Fibroblast of skin of scalp (primary cell): ENCODE results near the gene ELOA2. TPM values are rescaled to one million over a fixed set of nuclear protein-coding genes. Genes with fewer than 3 reads are reported as not detected.
A peak's percentile ranks its signal among the peaks of the same experiment; 100 is the strongest.
"Not testable (repeated sequence)": the region's sequence is repeated elsewhere in the genome, so short reads cannot be mapped to it uniquely, and the experiment has no call there.

Experiments used
- DNase-seq: peaks from one replicate; pipeline ENCODE4 v3.0.0-alpha.2; 2013
- polyA plus RNA-seq, 2 experiments: library from polyadenylated mRNA; unstranded; fragments of 120-200 nt; gene quantifications; one replicate each; pipeline ENCODE4 v1.2.1, GENCODE V29; 2013; ENCODE audit not compliant: insufficient read length in 2 of 2

ELOA2 gene, protein sequence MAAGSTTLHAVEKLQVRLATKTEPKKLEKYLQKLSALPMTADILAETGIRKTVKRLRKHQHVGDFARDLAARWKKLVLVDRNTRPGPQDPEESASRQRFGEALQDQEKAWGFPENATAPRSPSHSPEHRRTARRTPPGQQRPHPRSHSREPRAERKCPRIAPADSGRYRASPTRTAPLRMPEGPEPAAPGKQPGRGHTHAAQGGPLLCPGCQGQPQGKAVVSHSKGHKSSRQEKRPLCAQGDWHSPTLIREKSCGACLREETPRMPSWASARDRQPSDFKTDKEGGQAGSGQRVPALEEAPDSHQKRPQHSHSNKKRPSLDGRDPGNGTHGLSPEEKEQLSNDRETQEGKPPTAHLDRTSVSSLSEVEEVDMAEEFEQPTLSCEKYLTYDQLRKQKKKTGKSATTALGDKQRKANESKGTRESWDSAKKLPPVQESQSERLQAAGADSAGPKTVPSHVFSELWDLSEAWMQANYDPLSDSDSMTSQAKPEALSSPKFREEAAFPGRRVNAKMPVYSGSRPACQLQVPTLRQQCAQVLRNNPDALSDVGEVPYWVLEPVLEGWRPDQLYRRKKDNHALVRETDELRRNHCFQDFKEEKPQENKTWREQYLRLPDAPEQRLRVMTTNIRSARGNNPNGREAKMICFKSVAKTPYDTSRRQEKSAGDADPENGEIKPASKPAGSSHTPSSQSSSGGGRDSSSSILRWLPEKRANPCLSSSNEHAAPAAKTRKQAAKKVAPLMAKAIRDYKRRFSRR
- polyA plus RNA-seq (2013, experiment 1 of 2; ENCODE audit: insufficient read length): not detected
- polyA plus RNA-seq (2013, experiment 2 of 2; ENCODE audit: insufficient read length): not detected

DNA sequence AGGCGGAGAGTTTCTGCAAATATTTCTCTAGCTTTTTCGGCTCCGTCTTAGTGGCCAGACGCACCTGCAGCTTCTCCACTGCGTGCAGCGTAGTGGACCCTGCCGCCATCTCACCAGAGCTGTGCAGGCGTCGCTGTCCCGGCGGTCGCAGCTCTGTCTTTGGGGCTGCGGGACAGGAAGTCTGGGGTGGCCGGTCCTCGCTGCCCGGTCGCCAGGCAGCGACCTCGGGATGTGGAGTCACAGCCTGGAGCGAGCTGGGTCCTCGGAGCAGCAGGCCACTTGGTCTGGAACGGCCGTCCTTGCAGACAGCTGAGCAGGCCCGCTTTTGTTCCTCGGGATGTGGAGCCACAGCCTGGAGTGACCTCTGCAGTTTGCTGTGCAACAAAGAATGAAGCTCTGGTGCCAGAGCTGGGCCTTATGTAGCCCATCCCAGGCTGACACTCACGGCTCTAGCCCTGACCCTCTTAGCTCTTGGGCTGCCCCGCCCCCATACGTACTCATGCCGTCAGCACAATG lies at the start of gene ELOA2:
Gene ELOA2 (minus strand): TSS at position 466 of the 516 bp plus-strand sequence. CDS start 357 bp downstream, at position 109.
- DNase-seq: no peak

DNA sequence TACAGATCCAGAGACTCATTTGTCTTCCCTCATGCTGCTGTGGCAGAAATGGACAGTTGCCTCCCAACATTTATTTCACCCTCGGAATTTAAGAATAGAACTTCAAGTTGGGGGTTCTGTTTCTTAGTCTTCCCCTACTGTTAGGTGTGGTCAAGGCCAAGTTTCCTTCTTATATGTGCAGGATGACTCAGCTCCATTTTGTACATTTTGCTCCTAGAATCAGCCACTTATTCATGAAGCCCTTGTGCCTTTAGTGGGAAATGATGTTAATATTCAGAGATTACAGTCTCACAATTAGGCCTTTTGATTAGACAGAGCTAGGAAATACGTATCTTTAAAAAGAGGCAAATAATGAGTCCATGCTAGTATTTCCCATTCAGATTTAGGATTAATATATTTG lies 46.2 kb upstream of the ELOA2 start:
- DNase-seq: no peak

DNA sequence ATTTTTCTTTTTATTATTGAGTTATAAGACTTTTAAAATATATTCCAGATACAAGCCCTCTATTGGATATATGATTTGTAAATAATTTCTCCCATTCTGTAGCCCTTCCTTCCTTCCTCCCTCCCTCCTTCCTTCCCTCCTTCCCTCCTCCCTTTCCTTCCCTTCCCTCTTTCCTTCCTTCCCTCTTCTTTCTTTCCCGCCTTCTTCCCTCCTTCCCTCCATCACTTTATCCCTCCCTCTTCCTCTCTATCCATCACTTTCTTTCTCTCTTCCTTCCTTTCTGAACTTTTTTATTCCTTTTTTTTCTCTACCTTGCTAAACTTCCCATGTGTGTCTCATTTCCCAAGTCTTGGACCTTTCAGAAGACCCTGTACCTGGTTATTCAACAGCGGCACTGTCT lies 45.5 kb upstream of the ELOA2 start:
- DNase-seq: no peak

DNA sequence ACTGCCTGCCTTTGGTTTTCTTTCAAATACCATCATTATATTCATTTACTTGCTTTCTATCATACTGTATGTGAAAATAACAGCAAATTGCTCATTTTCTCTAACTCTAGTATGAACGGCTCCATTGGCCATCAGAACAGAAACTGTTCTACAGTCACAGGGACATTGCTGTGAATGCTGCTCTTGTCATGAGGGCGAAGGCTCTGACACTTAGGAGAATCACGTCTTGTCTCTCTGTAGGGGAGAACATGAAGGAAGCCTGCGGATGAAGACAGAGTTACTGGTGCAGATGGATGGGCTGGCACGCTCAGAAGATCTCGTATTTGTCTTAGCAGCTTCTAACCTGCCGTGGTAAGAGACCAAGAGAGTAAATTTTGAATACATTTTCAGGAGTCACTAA lies 41.7 kb upstream of the ELOA2 start:
- DNase-seq: no peak

DNA sequence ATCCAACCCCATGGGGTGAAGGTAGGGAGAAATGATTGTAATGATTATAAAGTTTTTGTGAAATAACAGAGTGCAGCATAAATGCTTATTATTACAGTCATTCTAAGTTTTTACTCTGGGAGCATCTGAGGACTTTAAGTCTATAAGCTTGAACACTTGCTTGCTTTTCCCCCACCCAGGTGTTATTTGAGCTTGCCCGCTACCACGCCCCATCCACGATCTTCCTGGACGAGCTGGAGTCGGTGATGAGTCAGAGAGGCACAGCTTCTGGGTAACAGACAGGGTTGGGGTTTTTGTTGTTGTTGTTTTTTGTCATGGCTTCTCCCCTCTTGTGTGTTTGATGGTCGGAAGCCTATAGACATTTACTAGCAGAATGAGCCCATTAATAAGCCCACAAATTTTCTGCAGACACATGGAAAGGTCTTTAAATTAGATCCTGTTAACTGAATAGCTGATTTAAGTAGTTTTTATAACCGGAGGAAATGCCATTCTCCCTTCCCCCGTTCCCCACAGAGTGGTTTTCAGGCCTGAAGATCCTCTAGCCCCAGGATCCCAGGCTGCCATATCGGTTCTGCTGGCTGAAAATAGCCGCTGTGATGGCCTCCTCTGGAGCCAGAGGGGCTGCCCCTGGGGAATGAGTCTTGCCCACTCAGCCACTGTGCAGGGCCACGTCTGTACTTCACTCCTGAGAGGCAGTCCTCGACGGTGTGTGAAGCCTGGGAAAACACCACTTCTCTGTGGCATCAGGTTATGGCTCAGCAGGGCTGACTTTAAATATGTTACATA lies 39.9 kb upstream of the ELOA2 start:
- DNase-seq: peak; percentile 3

DNA sequence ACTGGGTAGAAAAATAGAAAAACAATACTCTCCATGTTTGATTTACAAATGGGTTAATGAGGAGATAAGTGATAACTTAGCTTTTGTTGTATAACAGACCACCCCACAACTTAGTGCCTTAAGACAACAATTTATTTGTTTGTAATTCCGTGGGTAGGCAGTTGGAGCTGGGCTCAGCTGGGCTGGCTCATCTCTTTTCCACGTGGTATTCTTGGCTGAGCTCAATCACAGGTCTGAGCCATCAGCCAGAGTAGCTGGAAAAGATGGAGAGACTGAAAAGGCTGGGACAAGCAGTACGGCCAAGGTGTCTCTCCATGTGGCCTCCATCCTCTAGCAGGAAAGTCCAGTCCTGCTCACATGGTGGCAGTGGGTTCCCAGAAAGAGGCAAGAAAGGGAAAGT lies 32.2 kb upstream of the ELOA2 start:
- DNase-seq: no peak

DNA sequence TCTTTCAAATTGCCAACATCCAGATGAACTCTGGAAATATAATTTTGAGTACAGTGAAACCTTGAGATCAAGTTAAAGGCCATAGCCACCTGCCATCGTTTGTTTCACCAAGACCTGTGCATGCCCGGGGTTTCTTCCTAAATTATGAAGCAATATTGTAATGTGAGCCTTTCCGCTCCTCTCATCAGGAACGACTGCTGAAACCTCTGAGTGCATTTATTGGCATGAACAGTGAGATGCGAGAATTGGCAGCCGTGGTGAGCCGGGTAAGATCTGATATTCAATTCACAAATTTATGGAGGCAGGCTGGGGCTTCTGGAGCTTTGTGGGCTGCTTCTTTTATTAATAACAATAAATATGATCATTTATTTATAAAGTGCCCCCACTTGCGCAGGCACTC lies 27.7 kb upstream of the ELOA2 start:
- DNase-seq: no peak

DNA sequence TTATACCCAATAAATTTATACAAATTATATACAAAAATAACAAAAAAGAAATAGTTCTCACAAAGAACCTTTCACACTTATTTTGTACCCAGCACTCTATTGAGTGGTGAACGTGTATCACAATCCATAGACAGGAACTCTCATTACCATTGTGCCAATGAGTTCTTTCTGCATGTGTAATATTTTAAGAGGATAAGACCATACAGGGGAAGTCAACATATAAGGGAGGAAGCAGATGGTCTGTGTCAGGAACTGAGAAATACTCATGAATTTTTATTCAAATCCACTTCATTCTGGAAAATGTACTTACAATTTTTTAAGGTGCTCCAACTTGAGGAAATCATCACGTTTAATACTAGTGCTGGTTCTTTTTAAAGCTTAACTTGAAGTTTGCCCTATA lies 27.1 kb upstream of the ELOA2 start:
- DNase-seq: no peak

DNA sequence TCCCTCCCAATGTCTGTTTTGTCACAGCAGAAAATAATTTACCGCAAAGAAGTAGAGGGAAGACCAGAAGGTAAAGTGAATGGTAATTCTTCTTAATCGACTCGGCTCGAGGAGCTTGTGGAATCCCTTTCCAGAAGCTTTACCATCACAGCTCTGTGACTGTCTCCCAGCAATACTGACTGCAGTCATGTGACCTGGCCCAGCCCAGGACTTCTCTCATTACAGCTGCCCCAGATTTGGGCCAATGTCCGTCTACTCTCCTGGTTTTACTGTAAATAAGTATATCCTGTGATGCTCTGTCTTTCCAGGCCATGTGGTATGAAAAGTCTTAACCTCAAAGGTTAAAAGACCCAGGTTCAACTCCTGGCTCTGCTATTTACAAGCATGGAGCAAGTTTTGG lies 18.9 kb upstream of the ELOA2 start:
- no peak for DNase-seq

DNA sequence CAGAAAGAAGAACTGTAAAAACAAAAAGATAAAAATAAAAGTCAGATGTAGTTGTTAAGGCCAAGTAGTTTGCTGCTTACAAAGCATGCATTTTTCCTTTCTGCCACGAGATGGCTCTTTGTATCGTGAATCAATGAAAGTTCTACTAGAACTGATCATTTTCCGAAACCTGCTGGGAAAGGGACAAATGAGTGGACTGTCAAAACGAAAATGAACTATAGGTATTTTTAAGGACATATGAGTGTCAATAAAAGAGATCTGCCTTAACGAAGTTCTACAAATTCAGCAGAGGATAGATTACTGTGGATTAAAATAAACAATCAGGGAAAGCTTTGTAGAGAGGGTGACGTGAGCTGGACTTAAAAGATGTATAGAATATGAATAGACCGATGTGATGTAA lies 15.0 kb upstream of the ELOA2 start:
- DNase-seq: peak; percentile 45

DNA sequence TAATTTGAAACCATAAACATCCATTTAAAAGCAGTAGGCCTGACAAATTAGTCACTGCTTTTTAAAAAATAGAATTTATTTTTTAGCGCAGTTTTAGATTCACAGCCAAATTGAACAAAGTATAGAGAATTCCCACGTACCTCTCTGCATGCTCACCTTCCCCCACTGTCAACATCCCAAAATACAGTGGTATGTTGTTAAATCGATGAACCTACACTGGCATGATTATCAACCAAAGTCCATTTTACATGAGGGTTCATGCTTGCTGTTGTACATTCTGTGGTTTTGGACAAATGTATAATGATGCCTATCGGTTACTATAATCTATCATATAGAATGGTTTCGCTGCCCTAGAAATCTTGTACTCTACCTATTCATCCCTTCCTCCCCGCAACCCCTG lies 5.6 kb upstream of the ELOA2 start:
- DNase-seq: no peak

DNA sequence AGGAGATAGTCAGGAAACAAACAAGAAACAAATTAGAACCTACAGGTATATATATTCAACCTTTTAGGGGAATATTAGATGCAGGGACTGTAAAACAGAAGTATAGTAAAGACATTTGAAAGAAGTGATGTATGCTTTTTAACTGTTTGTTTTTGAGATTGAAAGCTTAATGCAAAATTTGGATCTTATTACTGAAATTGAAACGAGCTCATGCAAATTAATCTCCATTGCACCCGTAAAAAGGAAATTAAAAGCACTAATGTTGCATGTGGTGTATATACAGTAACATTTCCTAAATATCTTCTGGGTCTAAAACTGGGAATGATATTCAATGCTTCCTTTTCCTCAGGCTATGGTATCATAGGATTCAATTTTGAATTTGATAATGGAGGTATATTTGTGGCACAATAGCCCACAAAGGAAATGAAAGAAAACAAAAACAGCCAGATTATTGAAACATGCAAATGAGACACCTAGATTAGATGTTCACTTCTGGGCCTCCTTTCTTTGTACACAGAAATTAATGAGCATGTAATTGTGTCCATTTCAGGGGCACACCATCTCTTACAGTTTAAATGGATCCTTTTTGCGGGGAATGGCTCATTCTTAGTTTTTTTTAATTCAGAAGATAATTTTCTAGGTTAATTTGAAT lies 1.6 kb upstream of the ELOA2 start:
- no peak for DNase-seq

DNA sequence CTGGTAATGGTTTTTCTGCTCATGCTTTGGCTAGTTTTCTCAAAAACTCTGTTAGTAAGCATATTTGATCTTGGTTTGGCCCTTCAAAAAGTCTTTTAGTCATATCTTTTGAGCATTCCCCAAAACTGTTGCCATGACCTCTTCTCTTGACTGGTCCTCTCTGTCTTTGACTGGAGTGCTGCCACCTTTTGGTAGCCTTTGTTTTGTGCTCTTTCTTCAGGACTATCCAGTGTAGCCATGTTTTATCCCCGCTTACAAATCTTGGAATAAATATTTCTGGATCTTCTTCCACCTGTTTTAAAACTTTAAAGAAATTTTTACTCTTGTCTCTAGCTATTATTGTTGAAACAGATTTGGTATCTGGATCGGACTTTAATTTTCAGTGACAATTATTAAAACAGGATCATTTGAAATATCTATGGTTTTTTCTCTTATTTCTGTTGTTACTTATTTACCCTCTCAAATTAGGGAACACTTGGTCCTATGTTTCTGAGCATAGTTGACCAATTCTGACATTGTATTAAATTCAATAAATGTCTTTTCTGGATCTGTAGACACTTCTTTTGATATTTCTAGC lies 965 bp upstream of the ELOA2 start:
- peak; percentile 1 for DNase-seq

DNA sequence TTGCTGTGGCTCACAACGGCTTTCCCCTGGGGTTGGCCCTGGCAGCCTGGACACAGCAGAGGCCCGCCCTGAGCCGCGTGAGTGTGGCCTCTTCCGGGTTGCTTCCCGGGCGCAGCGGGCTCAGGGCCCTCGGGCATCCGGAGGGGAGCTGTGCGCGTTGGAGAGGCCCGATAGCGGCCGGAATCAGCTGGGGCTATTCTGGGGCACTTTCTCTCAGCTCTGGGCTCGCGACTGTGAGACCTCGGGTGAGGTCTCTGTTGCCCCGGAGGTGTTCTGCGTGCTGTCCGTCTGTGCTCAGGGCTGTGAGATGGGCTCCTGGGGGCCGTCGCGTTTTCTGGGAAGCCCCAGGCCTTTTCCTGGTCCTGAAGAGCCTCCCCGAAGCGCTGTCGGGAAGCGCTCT lies 830 bp downstream of the ELOA2 start:
- not testable (repeated sequence) for DNase-seq

DNA sequence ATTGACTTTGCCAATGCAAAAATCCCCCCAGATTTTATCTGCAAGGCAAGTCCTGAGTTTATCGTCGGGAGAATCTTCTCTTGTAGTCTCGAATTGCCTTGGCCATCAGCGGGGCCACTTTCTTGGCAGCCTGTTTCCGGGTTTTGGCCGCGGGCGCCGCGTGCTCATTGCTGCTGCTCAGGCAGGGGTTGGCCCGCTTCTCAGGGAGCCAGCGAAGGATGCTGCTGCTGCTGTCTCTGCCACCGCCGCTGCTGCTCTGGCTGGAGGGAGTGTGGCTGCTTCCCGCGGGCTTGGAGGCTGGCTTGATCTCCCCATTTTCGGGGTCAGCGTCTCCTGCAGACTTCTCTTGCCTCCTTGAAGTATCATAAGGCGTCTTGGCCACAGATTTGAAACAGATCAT lies 2.5 kb downstream of the ELOA2 start:
- no peak for DNase-seq

DNA sequence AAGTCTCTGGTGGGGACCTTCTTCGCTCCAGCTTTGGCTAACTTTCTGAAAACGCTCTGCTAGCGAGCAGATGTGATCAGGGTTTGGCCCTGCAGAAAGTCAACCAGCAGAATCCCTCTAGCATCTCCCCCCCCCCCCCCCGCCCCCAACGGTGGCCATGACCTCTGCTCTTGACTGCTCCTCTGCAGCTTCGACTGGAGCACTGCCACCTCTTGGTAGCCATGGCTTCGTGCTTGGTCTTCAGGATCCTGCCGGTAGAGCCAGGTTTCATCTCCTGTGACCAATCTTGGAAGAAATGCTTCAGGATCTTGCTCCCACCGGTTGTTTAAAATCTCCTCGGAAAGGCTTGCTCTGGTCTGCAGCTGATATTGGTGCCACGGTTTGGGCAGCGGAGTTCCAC lies 4.5 kb downstream of the ELOA2 start:
- DNase-seq: not testable (repeated sequence)

DNA sequence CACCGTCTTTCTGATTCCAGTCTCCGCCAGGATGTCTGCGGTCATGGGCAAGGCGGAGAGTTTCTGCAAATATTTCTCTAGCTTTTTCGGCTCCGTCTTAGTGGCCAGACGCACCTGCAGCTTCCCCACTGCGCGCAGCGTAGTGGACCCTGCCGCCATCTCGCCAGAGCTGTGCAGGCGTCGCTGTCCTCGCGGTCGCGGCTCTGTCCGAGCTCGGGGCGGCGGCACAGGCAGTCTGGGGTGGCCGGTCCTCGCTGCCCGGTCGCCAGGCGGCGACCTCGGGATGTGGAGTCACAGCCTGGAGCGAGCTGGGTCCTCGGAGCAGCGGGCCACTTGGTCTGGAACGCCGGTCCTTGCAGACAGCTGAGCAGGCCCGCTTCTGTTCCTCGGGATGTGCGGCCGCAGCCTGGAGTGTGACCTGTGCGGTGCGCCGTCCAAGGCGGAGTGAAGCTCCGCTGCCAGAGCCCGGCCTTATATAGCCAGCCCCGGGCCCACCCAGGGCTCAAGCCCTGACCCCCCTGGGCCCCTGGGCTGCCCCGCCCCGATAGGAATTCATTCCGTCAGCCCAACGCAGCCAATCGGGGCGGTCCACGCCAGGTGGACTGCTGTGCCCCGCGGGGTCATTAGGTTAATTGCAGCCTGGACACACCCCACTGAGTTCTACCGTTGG lies 5.6 kb downstream of the ELOA2 start:
- DNase-seq: not testable (repeated sequence)

DNA sequence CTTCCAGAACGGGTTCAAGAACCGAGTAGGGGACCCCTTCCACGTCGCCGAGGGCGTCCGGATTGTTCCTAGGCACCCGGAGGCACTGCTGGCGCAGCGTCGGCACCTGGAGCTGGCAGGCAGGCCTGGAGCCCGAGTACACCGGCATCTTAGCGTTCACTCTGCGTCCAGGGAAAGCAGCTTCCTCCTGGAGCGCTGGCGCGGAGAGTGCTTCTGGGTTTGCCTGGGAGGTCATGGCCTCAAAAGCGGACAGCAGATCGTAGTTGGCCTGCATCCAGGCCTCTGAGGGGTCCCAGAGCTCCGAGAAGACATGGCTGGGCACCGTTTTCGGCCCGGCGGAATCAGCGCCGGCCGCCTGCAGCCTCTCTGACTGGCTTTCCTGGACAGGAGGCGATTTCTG lies 6.7 kb downstream of the ELOA2 start:
- not testable (repeated sequence) for DNase-seq

DNA sequence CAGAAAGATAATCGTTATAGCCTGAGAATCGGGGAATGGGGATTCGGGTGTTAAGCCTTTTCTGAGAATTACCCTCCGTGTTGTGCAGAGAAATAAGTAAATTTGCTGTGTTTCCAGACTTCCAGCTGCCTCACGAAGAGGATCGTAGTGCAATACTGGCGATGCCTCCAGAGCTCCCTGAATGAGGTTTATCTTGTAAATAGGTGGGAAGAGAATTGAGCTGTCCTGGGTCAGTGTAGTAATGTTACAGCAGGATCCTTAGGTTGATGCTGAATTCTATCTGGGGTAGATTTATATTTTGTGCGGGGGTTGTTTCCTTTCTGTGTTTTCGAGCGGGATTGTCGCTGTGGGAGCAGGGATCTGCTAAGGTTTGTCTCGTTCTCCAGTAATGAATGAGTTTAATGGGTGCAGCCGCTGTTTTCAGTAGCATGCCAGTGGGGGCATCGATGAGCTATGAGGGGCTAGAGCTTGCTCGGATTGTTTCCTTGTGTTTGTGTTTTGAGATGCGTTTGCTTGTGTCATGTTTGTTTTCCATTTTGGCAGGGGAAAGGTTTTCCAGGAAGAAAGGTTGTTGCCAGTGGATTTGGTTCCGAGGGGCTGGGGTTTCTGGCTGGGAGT lies 9.8 kb downstream of the ELOA2 start:
- DNase-seq: not testable (repeated sequence)

DNA sequence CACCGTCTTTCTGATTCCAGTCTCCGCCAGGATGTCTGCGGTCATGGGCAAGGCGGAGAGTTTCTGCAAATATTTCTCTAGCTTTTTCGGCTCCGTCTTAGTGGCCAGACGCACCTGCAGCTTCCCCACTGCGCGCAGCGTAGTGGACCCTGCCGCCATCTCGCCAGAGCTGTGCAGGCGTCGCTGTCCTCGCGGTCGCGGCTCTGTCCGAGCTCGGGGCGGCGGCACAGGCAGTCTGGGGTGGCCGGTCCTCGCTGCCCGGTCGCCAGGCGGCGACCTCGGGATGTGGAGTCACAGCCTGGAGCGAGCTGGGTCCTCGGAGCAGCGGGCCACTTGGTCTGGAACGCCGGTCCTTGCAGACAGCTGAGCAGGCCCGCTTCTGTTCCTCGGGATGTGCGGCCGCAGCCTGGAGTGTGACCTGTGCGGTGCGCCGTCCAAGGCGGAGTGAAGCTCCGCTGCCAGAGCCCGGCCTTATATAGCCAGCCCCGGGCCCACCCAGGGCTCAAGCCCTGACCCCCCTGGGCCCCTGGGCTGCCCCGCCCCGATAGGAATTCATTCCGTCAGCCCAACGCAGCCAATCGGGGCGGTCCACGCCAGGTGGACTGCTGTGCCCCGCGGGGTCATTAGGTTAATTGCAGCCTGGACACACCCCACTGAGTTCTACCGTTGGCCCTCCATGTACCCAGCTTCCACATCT lies 11.5 kb downstream of the ELOA2 start:
- DNase-seq: not testable (repeated sequence)
